Activated CD4-positive, alpha-beta T cell treated with anti-CD3 and anti-CD28 coated beads, Interleukin-2, Interleukin-6, amounts not matched to agents 100 ng/mL and 50 ng/mL, durations not matched to agents 16 hours and 8 hours (primary cell): ENCODE data around the gene SGPP2.
"Not testable (repeated sequence)": the region's sequence is repeated elsewhere in the genome, so short reads cannot be mapped to it uniquely, and the experiment has no call there.

Source experiments
- DNase-seq: peaks from one replicate; pipeline ENCODE4 v3.0.0-alpha.2; 2020

The SGPP2 gene

DNA sequence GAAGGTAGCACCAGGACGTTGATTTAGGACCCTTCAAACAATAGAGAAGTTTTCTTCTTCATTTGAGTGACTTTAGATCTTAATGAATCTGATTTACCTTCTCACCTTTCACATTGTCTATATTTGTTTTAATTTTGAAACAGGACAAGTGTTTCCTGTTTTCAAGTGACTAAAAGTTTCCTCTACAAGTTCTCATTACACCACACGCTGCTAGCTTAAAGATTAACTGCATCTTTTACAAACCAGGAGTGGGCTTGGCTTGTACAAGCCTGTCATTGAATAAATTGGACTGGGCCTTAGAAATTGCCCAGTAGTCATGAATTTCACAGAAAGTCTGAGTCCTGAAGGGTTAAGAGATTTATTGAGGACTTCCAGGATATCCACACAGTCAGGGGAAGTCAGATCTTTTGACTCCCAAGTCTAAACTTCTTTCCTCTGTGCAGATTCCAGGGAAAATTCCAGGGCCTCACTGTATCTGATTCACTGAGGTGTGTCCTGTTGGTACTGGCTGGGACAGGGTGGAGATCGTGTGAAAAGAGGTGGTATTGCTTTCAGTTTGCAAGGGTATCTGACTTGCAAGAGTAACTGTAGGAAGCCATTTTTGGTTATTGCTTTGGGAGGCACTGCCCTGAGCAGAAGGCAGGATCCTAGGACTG lies 3.4 kb downstream of the SGPP2 start:
- DNase-seq, result no peak

DNA sequence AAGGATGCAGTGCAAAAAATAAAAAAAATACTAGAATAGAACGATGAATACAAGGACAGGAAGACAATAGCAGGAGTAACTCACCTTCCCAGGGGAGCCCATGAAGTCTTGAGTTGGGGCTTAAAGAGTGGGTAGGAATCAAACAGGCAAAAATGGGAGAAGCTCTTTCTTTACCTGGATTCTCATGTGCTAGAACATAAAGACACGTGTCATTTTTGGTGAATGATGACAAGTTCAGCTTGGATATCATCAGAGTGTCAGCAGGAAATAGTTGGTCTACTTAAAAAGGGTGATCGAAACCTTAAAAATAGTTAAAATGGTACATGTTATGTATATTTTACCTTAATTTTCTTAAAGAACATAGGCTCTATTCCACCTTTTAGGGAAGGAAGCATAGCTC lies 5.7 kb downstream of the SGPP2 start:
- no peak for DNase-seq

DNA sequence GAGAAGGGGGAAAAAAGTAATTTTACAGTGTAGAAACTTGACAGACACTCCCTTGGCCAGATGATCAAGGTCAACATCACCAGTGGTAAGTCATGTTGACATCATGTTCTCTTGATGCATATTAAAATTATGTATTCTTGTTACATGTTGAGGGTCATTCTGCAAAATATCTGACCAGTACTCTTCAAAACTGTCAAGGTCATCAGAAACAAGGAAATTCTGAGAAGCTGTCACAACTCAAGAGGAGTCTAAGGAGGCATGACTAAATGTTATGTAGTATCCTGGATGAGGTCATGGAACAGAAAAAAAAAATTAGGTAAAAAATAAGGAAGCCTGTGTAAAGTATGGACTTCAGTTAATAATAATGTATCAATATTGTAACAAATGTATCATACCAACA lies 6.3 kb downstream of the SGPP2 start:
- DNase-seq, result no peak

DNA sequence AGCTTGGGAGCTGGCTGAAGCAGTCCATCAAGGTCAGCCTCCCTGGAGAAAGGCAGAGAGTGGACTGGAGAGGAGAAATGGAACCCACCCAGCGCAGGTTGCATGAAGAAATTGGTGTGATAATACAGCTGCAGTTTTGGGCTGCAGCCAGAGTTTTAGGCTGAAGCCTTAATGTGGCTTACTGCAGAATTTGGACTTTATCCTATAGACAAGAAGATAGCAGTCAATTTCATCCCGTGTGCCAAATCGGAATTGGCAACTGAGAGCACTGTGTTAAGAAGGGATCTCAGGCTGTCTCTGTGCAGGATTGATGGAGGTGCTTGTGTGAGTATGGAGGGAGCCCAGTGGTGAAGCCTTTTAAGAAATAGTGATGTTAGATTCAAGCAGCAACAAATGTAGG lies 7.5 kb downstream of the SGPP2 start:
- DNase-seq, result no peak

DNA sequence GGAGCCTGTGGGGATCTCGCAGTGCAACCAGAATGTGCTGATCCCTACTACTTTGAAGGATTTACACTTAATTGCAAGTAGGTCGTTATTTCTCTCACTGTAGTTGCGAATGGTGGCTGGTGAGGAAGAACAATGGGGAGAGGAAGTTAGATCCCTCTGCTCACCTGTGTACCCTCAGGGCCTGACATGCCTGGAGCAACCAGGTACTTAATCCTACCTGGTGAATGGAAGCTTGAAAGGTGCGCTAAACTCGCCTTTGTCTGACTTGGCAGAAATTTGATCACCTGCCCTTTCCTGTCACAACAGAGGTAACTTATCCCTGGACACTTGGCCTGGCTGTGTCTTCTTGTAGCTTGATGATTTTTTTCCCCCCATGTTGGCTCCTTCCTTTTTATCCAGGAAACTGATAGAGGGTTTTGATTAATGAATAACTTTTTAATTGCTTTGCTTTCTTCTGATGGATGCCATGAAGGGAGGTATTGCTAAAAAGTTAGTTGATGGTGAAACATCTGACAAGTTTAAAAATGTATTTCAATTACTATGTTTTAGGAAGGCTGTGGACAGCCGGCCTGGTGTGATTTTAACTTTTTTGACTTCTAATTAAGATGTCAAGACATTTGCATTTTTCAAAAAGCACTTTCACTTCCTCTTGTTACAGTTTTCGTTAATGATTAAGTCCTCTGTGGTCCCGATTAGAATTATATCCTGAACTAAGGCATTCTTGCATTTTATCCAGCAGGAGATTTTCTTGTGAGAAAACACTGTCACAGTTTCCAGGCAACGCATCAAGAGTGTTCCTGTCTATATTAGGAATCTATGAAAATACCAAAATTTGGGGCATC lies 9.2 kb downstream of the SGPP2 start:
- DNase-seq, result no peak

DNA sequence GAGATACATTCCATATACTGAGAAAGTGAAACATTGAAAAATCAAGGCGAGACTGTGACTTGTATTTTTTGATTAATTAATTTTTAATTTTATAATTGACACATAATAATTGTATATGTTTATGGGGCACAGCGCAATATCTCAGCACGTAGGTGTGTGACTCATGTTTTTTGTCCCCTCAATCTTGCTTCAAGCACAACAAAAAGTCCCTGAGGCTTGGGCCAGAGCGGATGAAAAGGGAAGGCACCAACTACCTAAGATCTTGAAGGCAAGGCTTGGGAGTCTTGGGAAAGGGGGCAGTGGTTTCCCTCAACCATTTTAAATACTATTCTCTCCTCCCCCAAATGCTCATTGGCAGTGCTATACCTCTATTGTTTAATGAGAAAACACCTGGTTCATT lies 9.9 kb downstream of the SGPP2 start:
- DNase-seq, result no peak

DNA sequence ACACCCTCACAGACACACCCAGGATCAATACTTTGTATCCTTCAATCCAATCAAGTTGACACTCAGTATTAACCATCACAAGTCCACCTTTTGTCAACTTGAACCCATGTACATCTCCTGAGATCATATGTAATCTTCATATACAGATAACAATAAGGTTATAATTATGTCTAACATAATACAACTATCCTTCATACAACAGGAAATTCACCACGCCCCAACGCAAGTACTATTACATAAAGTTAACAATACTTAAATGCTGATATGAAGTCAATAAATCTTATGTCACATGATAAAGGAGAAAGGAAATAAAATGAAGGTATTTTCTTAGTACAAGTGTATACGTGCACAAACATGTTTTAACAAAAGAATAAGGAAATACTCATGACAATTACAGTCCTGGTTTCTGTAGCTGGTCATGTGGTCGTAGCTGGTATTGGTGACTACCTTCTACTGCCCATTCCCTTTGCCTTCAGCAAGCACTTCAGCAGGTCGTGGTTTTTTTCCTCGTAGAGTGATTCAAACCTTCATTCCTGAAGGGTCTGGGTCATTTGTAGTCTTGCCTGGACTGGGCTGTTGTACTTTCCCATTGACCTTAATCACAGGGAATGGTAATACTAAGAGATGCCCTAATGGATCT lies 11.2 kb downstream of the SGPP2 start:
- not testable (repeated sequence) for DNase-seq

DNA sequence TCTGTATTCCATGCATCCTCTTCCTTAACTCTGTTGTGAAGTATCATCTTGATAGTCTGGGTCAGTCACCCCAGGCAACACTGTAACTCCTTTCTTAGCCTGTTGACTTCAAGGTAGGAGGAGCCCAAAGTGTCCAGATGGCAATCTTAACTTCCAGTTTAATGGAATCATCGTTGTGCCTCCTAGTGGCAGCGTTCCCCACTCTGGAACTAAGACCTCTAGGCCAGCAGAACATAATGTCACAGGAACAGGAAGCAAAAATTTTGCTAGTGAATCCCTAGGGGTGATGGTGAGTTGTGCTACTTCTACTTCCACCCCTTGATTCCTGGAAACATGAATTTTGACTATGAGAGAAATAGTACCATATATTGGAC lies 11.7 kb downstream of the SGPP2 start:
- DNase-seq, result no peak

DNA sequence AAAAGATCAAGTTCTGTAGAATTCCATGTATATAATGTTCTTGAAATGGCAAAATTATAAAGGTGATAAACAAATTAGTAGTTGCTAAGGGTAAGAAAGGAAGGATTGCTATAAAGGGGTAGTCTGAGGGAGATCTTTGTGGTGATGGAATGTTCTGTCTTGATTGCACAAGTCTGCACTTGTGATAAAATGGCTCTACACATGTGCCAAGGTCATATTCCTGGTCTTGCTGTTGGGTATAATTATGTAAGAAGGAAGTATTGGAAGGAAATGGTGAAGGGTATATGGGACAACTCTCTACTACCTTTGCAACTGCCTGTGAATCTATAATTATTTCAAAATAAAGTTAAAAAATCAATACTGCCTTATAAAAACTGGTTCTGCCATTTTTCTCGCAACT lies 15.3 kb downstream of the SGPP2 start:
- DNase-seq, result no peak

DNA sequence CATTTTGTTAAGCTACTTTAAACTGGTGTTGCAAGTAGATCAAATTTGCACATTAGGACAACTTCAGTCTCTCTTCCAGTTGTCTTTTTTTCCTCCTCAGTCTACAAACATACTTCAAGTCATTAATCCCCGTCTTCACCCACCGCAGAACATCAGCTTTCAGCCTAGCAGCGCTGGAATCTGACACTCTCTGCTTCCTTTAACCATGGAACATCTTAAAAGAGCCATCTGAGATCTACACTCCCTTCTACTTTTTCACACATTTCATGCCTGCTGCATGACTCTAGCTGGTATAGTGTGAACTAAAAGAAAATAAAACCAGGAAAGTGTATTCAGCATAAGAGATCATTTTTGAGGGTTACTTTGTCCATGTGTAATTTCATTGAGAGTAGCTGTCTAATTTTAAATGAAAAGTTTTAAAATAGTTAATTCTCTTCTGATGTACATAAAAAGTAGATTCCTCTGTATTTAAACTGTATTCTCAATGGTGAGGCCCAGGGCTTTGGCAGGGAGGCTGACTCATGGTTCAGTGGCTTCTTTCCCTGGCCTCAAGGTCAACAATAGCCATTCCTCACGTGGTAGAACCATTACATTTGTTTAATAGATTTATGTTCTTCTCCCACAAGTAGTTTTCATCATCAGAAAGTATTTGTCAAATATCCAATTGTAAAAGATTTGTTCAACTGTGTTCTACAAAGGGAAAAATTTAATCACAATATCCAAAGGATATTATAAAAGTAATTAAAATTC lies 16.5 kb downstream of the SGPP2 start:
- no peak for DNase-seq

DNA sequence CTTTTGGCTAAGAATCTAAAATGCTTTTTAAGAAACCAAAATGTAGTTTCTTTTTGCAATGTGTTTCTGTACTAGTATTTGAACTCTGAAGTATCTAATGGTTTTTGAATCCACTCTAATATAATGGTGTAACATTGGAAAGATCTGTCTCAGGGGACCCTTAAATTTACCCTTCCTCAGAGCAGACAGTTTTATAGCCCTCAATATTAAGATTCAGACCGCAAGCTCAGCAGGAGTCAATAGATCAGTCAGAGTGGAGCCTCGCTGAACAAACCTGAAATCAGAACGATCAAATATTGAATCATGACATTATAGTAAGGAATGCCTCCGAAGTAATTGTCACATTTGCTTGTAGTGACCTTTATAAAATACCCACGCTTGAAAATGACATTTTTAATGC lies 18.3 kb downstream of the SGPP2 start:
- DNase-seq, result no peak

DNA sequence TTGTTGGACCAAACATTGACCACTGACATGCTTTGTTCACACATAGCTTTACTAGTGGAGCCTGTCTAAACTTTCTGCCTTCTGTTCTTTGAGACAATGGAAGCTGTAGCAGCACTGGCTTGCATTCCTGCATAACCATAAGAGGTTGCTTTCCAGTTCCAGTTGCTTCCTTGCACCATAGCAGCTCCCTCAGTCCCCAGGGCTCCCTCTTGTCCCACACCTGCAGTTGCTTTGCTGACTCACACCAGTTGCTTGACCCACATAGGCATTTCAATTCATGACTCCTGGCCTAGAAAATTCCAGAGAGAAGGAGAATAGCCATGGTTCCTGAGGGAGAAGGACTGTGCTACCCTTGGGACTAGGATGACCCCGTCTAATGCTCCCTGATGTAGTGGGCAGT lies 20.9 kb downstream of the SGPP2 start:
- no peak for DNase-seq

DNA sequence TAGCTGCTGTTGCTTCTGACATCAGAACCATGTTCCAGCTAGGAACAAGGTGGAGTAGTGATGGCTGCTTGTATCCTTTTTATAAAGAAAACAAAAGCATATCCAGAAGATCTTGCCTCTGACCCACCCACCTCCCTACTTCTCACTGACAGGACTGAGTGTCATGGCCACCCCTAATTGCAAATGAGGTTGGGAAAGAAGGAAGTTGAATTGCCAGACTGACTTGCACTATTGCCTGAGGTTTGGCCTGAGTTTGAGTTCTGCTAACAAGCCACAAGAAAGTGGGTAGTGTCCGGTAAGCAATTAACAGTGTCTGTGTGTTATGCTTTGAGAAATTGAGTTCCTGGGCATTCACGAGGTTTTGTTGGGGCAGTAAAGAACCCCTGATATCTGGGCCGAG lies 22.8 kb downstream of the SGPP2 start:
- no peak for DNase-seq

DNA sequence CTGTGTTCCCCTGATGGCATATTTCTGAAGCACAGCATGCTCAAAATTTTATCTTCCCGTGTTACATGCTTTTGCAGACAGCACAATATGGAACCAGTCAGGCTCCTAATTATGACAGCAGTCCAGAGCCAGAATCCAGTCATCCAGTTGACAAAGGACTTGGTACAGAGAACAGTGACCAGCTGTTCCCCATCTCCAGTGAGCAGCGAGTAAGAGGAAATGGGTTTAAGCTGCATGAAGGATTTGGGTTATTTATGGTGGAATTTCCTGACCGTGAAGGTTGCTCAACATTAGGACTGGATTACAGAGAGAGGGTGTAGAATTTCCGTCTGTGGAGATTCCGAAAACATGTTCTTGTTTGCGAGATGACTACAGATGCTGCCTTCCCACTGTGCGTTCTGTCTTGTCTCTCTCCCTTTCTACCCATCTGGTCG lies 24.4 kb downstream of the SGPP2 start:
- DNase-seq, result no peak

DNA sequence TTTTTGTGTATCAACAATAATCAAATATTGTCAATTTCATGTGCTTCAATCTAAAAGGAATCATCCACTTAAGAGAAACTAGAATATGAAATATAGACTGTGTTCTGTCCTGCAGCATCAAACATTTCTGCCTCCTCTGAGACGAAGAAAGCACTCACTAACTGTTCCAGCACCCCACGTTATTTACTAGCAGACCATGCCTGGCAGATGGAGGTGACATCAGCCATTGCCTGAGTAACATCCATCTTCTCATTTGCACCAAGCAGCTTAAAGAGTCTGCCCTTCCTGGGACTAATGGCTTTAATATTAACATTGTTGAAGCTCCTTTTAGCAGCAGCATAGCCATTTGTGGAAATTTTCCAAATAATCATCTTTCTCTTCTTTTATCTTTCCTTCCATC lies 25.7 kb downstream of the SGPP2 start:
- no peak for DNase-seq

DNA sequence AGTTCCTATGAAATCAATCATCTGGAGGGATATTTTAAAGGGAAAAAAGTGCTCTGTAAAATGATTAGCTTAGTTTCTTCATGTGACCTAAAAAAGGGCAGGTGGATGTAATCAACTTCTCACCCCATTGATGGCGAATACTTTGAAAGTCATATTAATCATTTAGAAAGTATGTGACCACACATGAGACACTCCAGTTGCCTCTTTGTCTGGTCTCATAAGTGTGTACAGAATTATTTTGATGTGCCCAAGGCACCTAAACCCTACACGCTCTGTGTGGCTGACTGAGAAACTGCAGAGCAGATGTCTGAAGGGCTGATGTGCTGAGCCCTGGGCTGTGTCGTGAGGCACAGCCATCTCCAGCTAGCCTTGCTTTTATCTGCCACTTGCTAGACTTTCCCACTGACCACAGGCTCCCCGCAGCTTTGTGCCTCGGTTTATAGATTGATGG lies 26.9 kb downstream of the SGPP2 start:
- peak; percentile 23 for DNase-seq

DNA sequence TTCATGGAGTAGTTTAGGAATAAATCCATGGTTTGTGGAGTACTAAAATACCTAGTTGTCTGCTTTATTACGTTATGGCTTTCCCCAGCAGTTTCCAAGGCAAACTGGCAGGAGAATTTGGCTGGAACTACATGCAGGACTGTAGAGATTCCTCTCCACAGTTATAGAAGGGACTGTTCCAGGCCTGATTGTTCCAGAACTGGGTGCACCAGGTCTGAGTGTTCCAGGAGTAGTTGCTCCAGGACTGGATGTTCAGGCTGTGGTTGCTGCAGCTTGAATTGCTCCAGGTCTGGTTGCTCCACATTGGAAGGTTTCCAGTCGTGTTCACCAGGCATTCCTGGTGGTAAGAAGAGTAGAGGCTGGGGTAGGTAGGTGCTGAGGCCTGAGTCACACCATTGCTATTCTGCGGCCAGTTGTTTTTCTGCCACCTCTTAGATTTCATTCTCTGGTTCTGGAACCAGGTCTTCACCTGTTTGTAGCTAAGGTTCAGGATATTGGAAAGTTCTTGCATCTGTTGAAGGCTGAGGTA lies 28.1 kb downstream of the SGPP2 start:
- no peak for DNase-seq

DNA sequence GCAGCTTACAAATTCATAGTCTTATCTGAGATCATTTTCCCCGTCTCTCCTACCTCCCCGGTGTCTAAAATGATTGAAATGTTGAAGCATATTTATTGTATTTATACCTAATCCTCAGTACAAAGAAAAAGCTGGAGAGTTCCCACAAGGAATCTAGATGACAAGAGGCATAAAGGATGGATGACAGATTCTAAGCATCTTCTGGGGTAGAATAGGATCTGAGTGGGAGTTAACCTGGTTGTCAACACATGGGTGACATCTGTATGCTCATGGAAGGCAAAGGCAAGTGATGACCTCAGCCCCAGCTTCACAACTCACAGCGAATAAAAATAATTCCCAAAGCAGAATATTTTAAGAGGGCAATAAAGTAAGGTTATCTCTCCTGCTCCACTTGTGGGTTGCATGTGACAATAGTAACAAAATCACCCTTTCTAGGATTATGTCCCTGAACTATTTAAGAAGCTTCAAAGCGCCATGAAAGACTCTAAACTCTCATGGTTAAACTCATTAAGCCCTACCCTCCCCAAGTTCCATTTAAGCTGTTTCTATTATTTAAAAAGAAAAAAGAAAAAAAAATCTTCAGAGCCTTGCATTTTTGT lies 32.2 kb downstream of the SGPP2 start:
- no peak for DNase-seq

DNA sequence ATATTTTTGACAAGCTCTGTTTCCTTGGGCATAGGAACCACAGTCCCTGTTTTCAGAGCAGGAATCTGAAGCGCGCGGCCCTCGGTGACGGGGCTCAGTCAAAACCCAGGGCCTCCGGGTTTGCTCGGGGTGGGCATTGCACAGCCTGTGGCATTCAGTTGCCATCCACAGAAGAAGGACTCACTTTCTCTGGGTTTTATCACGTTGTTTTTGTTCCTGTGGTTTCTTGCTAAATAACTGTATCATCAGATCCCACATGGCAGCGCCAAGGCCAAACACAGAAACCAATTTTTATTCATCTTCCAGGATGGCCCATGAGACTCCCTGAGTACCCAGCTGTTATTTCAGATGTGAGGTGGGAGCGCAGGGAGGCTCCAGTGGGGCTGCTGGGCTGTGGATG lies 35.6 kb downstream of the SGPP2 start:
- DNase-seq, result no peak

DNA sequence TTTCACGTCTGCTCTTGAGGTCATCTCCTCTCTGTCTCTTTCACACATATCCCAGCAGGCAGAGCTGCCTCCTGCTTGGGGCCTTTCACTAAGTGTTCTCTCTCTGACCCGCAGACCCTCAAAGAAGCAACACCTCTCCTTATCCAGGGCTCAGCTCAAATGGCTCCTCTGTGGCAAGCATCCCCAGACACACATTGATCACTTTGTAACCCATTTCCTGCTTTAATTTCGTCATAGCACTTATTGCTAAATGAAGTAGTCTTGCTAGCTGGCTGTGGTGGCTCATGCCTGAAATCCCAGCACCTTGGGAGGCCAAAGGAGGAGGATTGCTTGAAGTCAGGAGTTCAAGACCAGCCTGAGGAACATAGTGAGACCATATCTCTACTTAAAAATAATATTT lies 41.4 kb downstream of the SGPP2 start:
- no peak for DNase-seq

DNA sequence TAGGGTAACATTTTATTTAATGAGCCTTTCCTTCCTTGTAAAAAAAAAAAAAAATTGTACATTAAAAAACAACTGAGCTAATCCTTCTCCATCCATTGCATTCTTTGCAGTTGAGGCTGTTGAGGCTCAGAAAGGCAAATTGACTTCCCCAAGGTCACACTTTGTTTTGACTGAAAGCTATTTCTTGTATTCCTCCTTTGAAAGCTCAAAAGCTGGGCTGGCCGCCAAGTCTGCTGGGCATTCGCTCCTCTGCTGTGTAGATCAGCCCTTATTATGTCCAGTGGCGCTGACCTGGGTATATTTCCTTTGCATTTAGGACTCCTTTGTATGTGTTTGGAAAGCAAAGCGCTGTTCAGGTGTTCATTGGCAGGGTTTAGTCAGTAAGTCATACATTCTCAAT lies 44.0 kb downstream of the SGPP2 start:
- no peak for DNase-seq

DNA sequence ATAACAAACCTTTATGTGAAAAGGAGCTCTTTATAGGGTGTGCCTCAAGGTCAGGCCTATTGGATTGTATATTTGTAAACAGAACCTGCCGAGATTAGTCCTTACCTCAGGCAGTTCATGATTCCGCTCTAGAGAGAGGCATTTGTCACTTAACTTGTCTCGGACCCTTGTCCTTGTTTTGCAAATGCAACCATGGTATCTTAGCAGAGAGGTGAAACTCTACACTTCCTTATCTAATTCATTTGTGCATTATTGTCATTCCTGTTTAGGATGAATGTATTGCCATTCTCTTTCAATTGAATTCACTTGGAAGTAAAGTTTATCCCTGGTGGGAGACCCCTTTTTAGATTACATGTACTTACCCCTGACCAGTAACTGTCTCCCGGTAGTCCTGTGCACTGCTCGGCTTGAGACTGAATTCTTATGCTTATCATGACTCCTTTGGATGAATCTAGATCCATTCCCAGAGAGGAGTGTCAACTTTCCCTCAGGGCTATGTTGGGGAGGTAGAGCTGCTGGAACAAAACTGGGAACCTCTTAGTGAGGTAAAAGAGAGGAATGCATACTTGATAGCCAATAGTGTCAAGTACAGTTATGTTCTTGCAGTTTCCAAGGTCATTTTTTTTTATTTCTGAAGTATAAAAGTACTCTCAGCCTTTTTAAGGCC lies 46.6 kb downstream of the SGPP2 start:
- DNase-seq, result no peak
